CD14-positive monocyte (primary cell): ENCODE data around the gene MAP7. TPM values are rescaled to one million over a fixed set of nuclear protein-coding genes. Genes with fewer than 3 reads are reported as not detected.

Experiments
- DNase-seq, 3 donors: peaks; one replicate each; pipeline ENCODE4 v3.0.0-alpha.2; 2011 to 2022
- H2AFZ ChIP-seq: 2 replicates; pipeline ENCODE4 v1.6.0; 2012; ENCODE audit warnings: mild to moderate bottlenecking, low read depth, low read length, inconsistent platforms; ENCODE audit not compliant: insufficient read depth, poor library complexity, severe bottlenecking
- H3K27ac ChIP-seq, 2 donors: 1 replicate in 1 of 2; 2 replicates in 1 of 2; pipeline ENCODE4 v1.5.1; 2012 to 2013; ENCODE audit warnings: low read length in 2 of 2, control low read depth in 1 of 2, inconsistent platforms in 1 of 2, low read depth in 1 of 2, mild to moderate bottlenecking in 1 of 2
- H3K27me3 ChIP-seq, 2 donors: one replicate each; pipeline versions ENCODE4 v1.6.0 to v1.6.1; 2011 to 2013; ENCODE audit warnings: low read length in 2 of 2; ENCODE audit not compliant: control insufficient read depth in 2 of 2, insufficient read depth in 2 of 2
- H3K36me3 ChIP-seq, 2 donors: replicated peaks in 1 of 2; 1 replicate in 1 of 2; 2 replicates in 1 of 2; pipeline versions ENCODE4 v1.5.1 to v1.6.1; 2012 to 2013; ENCODE audit warnings: low read length in 2 of 2, control low read depth in 1 of 2, inconsistent platforms in 1 of 2, mild to moderate bottlenecking in 1 of 2; ENCODE audit not compliant: insufficient read depth in 2 of 2, control insufficient read depth in 1 of 2
- H3K4me1 ChIP-seq, 2 donors: 1 replicate in 1 of 2; 2 replicates in 1 of 2; pipeline versions ENCODE4 v1.5.1 to v1.6.1; 2012 to 2013; ENCODE audit warnings: low read length in 2 of 2, control low read depth in 1 of 2, inconsistent platforms in 1 of 2, mild to moderate bottlenecking in 1 of 2, moderate library complexity in 1 of 2; ENCODE audit not compliant: insufficient read depth in 2 of 2, control insufficient read depth in 1 of 2
- H3K4me2 ChIP-seq: replicated peaks from 2 replicates; pipeline ENCODE3; 2012; ENCODE audit warnings: low read length, moderate library complexity, mild to moderate bottlenecking; ENCODE audit not compliant: poor library complexity, severe bottlenecking; ENCODE audit errors: extremely low read depth
- H3K4me3 ChIP-seq, 3 experiments: fragments of 200-600 bp in 1 of 3; sonication (generic) in 1 of 3; replicated peaks in 1 of 3; 1 replicate in 2 of 3; 2 replicates in 1 of 3; pipeline ENCODE4 v1.5.1; 2011 to 2013; ENCODE audit warnings: low read length in 3 of 3, mild to moderate bottlenecking in 3 of 3, control low read depth in 2 of 3, low read depth in 2 of 3, inconsistent platforms in 1 of 3, moderate library complexity in 1 of 3
- H3K79me2 ChIP-seq: 2 replicates; pipeline ENCODE4 v1.6.0; 2012; ENCODE audit warnings: mild to moderate bottlenecking, control low read depth, inconsistent platforms, low read length, moderate library complexity; ENCODE audit not compliant: insufficient read depth
- H3K9ac ChIP-seq: 2 replicates; pipeline ENCODE4 v1.6.0; 2017; ENCODE audit warnings: low read length, mild to moderate bottlenecking; ENCODE audit not compliant: insufficient read depth, poor library complexity, severe bottlenecking
- H3K9me3 ChIP-seq, 2 donors: replicated peaks in 1 of 2; 1 replicate in 1 of 2; 2 replicates in 1 of 2; pipeline versions ENCODE4 v1.5.1 to v1.6.1; 2012 to 2013; ENCODE audit warnings: low read length in 2 of 2, control low read depth in 1 of 2; ENCODE audit not compliant: control insufficient read depth in 1 of 2, insufficient read depth in 1 of 2
- H4K20me1 ChIP-seq: 2 replicates; pipeline ENCODE4 v1.6.0; 2012; ENCODE audit warnings: mild to moderate bottlenecking, low read length, control low read depth, moderate library complexity; ENCODE audit not compliant: insufficient read depth
- H3K27ac Mint-ChIP-seq, 7 donors: one replicate each; pipeline ENCODE4 v1.8.0; 2020; ENCODE audit warnings: mild to moderate bottlenecking in 7 of 7, mixed read lengths in 7 of 7, moderate library complexity in 6 of 7, inconsistent platforms in 2 of 7
- H3K27me3 Mint-ChIP-seq, 3 donors: one replicate each; pipeline ENCODE4 v1.8.0; 2021 to 2022; ENCODE audit warnings: low read depth in 3 of 3, mild to moderate bottlenecking in 3 of 3, mixed read lengths in 3 of 3, moderate library complexity in 3 of 3, inconsistent platforms in 1 of 3
- H3K36me3 Mint-ChIP-seq, 2 donors: one replicate each; pipeline ENCODE4 v1.8.0; 2020; ENCODE audit warnings: mixed read lengths in 2 of 2, inconsistent platforms in 1 of 2, mild to moderate bottlenecking in 1 of 2
- H3K4me1 Mint-ChIP-seq: one replicate; pipeline ENCODE4 v1.8.0; 2020; ENCODE audit warnings: mild to moderate bottlenecking, mixed read lengths
- H3K4me3 Mint-ChIP-seq, 2 donors: one replicate each; pipeline ENCODE4 v1.8.0; 2020; ENCODE audit warnings: mild to moderate bottlenecking in 2 of 2, mixed read lengths in 2 of 2, moderate library complexity in 1 of 2
- H3K9me3 Mint-ChIP-seq, 7 donors: one replicate each; pipeline ENCODE4 v1.8.0; 2020 to 2022; ENCODE audit warnings: mixed read lengths in 7 of 7, mild to moderate bottlenecking in 6 of 7, moderate library complexity in 6 of 7, inconsistent platforms in 2 of 7
- CTCF ChIP-seq: fragments of 200-600 bp; IDR thresholded peaks from one replicate; pipeline ENCODE4 v1.8.0; 2022; ENCODE audit warnings: antibody characterized with exemption, mild to moderate bottlenecking
- WGBS: methylation state at CpG from one replicate; pipeline ENCODE4 v1.1.5; 2013; ENCODE audit warnings: missing lambda C conversion rate; ENCODE audit not compliant: insufficient coverage; 5-methylcytosine and 5-hydroxymethylcytosine counted together
- intact Hi-C, 2 donors: fragments of 100-400 bp; cut with micrococcal nuclease; formaldehyde crosslinking; loops; one replicate each; pipeline versions ENCODE4 v1.15.0 to v1.15.1; 2023
- polyA plus RNA-seq, 3 donors: library from polyadenylated mRNA; depleted of rRNA in 1 of 3; unstranded in 2 of 3; stranded (reverse) in 1 of 3; fragments of 300-500 nt in 2 of 3; fragments of >200 nt in 1 of 3; fragmentation: Illumina TruSeq in 2 of 3; gene quantifications; 1 replicate in 2 of 3; 2 replicates in 1 of 3; pipeline ENCODE4 v1.2.3, GENCODE V29; 2012 to 2021

Gene MAP7
- polyA plus RNA-seq, 3 donors = 0.67 to 1.6 (median 1.2) TPM

GRCh38 chr6:136338486-136338885, 211.7 kb downstream of the MAP7 start:
- no peaks in the 10 kb centered on the region for H3K4me1 Mint-ChIP-seq
- Histone ChIP-seq H3K36me3 (no peaks in the 10 kb centered on the region), H3K9me3 (no peaks in the 10 kb centered on the region), H3K27me3 (no peaks in the 10 kb centered on the region), H3K4me1 (no peaks in the 10 kb centered on the region), H3K4me3 (no peak overlapping the region), H3K9ac (no peak overlapping the region), H3K4me2 (no peak overlapping the region), H4K20me1 (no peaks in the 10 kb centered on the region), H3K79me2 (no peaks in the 10 kb centered on the region), H2AFZ (no peak overlapping the region), H3K27ac (no peak overlapping the region)
- intact Hi-C loops = no loop called here
- H3K4me3 Mint-ChIP-seq = no peak overlapping the region
- H3K27me3 Mint-ChIP-seq = peaks cover 0 to 4% (median 0%) of the 10 kb centered on the region in 3 donors
- 92% methylated on average over 2 of the region's 4 CpGs for WGBS
- H3K27ac Mint-ChIP-seq = no peak overlapping the region
- peaks cover 0 to 1% (median 0%) of the 10 kb centered on the region in 7 donors for H3K9me3 Mint-ChIP-seq
- H3K36me3 Mint-ChIP-seq = no peaks in the 10 kb centered on the region
- TF ChIP-seq CTCF = no peak
- DNase-seq = no peak

GRCh38 chr6:136337606-136338005, 212.6 kb downstream of the MAP7 start:
- peaks cover 0 to 1% (median 0%) of the 10 kb centered on the region in 7 donors for H3K9me3 Mint-ChIP-seq

More at GRCh38 chr6:136337606-136338005, 212.6 kb downstream of the MAP7 start:
- H3K4me1 Mint-ChIP-seq = no peaks in the 10 kb centered on the region
- no peaks in the 10 kb centered on the region for H3K36me3 Mint-ChIP-seq
- intact Hi-C loops = no loop called here
- WGBS = 97% methylated on average over 2 of the region's 3 CpGs
- H4K20me1 ChIP-seq = no peaks in the 10 kb centered on the region
- H3K9me3 ChIP-seq = no peaks in the 10 kb centered on the region
- no peaks in the 10 kb centered on the region for H3K36me3 ChIP-seq
- H3K4me3 ChIP-seq = no peak overlapping the region
- no peak for TF ChIP-seq CTCF
- H3K27ac Mint-ChIP-seq = no peak overlapping the region
- no peak for DNase-seq
- no peak overlapping the region for H3K9ac ChIP-seq
- H3K4me1 ChIP-seq = no peaks in the 10 kb centered on the region
- no peak overlapping the region for H3K4me2 ChIP-seq
- H3K4me3 Mint-ChIP-seq = no peak overlapping the region
- peaks cover 0 to 4% (median 0%) of the 10 kb centered on the region in 3 donors for H3K27me3 Mint-ChIP-seq
- no peaks in the 10 kb centered on the region for H3K27me3 ChIP-seq
- H2AFZ ChIP-seq = no peak overlapping the region
- no peak overlapping the region for H3K27ac ChIP-seq
- no peaks in the 10 kb centered on the region for H3K79me2 ChIP-seq
